ENCODE results near the gene TAF15.

DNA sequence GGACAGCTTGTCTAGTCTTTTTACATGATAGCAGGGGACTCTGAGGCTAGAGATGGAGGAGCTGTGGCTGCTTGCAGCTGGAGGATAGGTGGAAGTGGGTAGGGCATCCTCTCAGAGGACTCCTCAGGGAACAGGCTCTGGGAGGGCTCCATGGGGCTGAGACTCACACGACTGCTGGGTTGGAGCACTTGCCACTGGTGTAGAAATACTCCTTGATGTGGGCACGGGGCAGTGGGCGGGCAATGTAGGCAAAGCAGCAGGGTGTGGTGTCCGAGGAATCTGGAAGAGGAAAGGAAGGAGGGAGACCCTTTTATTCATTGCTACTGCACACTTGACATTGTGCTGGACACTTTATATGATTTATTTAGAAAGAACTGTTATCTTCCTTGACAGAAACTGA lies 69.1 kb downstream of the TAF15 start:
- TF ChIP-seq, protein P1, sequence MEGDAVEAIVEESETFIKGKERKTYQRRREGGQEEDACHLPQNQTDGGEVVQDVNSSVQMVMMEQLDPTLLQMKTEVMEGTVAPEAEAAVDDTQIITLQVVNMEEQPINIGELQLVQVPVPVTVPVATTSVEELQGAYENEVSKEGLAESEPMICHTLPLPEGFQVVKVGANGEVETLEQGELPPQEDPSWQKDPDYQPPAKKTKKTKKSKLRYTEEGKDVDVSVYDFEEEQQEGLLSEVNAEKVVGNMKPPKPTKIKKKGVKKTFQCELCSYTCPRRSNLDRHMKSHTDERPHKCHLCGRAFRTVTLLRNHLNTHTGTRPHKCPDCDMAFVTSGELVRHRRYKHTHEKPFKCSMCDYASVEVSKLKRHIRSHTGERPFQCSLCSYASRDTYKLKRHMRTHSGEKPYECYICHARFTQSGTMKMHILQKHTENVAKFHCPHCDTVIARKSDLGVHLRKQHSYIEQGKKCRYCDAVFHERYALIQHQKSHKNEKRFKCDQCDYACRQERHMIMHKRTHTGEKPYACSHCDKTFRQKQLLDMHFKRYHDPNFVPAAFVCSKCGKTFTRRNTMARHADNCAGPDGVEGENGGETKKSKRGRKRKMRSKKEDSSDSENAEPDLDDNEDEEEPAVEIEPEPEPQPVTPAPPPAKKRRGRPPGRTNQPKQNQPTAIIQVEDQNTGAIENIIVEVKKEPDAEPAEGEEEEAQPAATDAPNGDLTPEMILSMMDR (IDR thresholded peaks at IDR 0.05; ENCODE audit: low read depth, low read length), result no peak
- no peak for TF ChIP-seq EZH2phosphoT487 (IDR thresholded peaks at IDR 0.05; ENCODE audit: low read depth)

Measured in OCI-LY3 (cell line).